Measurements from ENCODE around the gene USP7.
"Not testable (repeated sequence)": the region's sequence is repeated elsewhere in the genome, so short reads cannot be mapped to it uniquely, and the experiment has no call there.

USP7 gene

DNA sequence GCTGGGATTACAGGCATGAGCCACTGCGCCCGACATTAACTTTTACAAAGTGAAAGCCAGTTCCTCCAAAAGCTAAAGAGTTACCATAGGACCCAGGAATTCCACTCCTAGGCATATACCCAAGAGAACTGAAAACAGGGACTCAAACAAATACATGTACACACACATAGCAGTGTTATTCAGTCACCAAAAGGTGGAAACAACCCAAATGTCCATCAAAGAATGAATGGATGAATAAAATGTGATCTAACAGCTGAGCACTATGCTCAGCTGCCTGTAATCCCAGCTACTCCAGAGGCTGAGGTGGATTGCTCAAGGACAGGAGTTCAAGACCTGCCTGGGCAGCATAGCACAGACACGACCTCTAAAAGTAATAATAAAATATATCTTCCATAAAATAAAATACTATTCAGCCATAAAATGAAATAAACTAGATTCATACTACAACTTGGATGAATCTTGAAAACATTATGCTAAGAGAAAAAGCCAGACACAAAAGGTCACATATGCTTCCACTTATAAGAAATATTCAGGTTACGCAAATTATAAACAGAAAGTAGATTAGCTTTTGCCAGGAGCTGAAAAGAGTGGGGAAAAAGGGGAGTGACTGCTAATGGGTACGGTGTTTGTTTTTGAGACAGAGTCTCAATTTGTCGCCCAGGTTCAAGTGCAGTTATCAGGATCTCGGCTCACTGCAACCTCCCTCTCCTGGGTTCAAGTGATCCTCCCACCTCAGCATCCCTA lies 9.3 kb upstream of the USP7 start:
- no peak for DNase-seq (ENCODE audit: low spot score)

DNA sequence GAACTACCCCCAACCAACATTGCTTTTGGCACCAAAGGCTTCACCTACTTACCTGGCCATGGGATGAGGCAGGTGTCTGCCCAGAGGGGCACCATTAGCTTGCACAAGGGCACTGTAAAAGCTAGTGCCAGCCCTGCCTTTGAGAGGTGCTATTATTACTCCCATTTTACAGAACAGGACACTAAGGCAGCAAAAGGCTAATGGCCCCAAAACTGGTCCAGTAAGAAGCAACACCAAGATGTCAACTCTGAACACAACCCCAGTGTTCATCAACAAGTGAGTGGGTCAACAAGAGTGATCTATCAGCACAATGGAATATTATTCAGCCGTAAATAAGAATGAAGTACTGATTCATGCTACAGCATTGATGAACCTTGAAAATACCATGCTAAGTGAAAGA lies 7.7 kb upstream of the USP7 start:
- no peak for DNase-seq (ENCODE audit: low spot score)

DNA sequence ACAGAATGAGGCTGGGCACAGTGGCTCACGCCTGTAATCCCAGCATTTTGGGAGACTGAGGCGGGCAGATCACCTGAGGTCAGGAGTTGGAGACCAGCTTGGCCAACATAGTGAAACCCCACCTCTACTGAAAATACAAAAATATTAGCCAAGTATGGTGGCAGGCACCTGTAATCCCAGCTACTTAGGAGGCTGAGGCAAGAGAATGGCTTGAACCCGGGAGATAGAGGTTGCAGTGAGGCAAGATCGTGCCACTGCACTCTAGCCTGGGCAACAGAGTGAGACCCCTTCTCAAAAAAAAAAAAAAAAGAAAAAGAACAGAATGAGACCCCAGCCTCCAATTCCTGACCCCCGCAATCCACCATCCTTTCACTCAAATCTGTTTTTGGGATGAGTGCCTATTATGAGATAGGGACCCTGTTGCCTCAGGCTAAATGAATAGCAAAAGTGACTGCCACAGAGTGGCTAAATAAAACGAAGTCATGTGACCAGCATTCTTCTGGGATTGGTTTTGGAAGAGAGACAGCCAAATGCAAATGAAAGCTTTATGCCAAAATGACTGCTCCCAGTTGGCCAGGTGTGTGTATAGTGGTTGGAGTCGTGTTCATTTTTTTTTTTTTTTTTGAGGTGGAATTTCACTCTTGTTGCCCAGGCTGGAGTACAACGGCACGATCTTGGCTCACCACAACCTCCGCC lies 5.6 kb upstream of the USP7 start:
- DNase-seq (ENCODE audit: low spot score) = not testable (repeated sequence)

DNA sequence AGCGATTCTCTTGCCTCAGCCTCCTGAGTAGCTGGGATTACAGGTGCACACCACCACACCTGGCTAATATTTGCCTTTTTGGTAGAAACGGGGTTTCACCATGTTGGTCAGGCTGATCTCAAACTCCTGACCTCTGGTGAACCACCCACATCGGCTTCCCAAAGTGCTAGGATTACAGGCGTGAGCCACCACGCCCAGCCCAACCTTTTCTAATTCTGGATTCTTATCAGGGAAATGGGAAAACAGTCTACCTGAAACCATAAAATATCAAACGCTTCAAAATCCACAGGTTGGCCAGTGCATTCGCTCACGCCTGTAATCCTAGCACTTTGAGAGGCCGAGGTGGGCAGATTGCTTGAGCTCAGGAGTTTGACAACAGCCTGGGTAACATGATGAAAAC lies 4.3 kb upstream of the USP7 start:
- DNase-seq (ENCODE audit: low spot score) = not testable (repeated sequence)

DNA sequence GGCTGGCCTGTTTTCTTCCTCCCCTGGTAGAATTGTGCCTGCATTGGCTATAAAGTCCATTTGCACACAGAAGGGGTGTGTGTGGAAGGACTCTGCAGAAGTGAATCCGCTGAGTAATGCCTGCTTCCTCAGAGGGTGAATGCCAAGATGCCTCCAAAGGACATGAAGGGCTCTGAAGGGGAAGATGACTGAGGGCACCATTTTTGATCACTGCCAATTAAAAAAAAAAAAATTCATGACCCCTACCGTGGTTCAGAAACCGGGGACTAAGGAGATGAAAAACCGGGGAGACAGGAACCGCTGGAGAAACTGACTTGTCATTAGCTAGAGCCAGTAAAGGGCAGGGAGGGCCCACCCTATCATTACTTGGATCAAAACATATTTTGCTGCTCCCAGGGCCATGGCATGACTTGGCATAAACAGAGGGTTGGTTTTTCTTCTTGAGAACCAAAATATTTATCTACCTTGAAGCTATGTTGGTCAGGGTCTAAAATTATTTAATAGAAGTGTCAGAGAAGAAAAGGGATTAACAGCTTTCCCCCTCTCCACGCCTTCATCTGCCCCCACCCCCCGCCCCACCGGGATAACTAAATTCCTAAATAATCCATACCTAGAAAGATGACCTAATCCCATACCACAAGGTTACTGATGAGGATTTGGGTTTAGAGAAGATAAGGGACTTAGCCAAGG lies 3.6 kb upstream of the USP7 start:
- no peak for DNase-seq (ENCODE audit: low spot score)

DNA sequence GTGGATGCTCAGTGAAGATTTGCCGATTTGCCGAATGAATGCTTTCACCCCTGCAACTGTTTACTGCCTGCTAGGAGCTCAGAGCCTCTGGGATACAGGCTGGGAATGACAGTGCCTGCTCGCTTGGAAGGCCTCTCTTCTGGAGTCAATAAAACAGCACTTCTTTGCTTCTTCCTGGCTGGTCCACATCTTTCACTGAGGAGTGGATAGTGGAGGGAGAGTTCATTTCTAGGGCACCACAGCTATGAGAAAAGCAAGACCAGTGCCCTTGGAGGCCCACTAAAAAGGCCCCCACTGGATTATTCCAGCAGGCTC lies 3.1 kb upstream of the USP7 start:
- no peak for DNase-seq (ENCODE audit: low spot score)

DNA sequence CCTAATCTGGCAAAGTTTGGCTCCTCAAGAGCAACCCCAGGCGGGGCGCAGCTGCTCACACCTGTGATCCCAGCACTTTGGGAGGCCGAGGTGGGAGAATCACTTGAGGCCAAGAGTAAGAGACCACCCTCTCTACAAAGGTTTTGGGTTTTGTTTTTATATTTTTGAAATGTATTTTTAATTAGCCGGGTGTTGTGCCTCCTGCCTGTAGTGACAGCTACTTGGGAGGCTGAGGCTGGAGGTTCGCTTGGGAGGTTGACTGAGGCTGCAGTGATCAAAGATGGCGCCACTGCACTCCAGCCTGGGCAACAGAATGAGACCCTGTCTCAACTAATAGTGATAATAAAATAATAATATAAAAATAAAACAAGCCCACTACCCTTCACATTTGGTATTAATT lies 756 bp upstream of the USP7 start:
- DNase-seq (ENCODE audit: low spot score) = no peak

DNA sequence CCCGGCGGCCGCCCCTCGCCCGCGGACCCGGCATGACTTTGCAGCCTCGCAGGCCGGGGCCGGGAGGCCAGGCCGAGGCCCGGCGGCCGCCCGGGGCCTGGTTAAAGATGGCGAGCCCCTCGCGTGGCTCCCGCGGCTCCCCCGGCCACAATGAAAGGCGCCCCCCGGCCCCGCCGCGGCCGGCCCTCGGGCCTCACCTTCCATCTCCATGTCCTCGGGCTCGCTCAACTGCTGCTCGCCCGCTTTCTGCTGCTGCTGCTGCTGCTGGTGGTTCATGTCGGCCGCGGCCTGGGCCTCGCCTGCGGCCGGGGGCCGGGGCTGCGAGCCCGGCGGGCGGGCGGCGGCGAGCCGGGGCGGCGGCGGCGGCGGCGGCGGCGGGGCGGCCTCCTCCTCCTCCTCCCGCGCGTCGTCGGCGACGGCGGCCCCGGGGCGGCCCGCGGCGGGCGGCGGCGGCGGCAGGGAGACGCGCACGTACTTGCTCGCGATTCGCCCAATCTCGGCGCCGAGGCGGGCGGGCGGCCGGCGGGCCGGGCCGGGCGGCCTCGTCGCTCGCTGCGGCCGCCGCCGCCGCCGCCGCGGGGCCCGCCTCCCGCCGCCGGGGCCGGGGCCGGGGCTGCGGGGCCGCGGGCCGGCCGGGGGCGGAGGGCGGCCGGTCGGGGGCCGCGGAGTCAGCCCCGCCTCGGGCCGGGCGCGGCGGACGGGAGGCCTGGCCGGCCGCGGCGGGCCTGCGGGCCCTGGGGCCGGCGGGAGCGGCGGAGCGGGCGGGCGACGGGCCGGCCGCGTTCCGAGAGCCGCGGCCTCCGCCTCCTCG lies 491 bp downstream of the USP7 start:
- DNase-seq (ENCODE audit: low spot score) = peak; percentile 65

DNA sequence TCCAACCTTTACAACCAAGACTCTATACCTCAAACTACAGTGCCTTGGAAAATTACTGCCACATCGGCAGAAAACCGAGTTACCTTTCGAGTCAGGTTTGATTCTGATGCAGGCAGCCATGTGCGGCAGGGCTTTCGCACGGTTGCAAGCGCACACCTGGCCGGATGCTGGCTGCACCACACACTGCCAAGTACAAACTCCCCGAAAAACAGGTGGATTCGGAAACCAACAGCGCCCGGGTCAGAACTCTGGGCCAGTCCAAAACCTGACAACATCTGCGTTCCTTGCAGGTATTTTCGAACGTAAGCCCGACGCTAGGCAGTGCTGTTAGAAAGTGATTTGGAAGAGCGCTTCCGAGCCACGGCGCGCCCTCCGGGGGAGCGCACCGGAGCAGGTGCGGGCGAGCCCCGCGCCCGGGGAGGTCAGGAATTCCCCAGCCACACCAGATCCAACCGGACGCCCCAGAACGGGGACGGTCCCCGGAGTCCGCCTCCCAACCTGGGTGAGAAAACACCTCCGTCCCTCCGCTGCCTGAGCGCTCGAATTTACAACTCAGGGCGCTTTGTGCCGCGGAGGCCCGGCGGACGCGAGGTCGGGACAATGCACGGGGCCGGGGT lies 1.2 kb downstream of the USP7 start:
- DNase-seq (ENCODE audit: low spot score) = no peak

DNA sequence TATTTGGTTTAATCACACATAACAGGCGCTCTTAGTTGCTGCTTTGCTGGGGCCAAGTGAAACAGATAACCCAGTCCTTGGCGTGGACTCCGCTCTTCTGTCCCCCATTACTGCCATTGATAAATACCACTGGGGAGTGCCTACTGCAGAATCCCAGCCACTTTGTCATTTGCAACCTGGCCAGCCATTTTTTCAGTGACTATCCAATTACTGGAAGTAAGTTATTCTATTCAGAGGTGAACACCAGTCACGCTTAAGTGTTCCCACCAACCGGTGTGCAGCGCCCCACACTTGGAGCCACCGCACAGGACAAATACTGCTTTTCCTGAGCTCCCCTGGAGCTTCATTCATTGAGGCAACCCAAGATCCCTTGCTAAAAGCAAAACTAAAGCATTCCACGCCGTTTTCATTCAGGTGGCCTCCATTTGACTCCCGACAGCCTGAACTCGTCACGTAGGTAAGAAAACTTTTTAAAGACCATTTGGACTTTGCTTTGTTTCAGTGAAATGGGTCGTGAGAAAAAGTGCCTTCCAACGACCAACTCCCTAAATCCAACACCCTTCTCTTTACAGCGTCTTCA lies 1.8 kb downstream of the USP7 start:
- DNase-seq (ENCODE audit: low spot score) = no peak

DNA sequence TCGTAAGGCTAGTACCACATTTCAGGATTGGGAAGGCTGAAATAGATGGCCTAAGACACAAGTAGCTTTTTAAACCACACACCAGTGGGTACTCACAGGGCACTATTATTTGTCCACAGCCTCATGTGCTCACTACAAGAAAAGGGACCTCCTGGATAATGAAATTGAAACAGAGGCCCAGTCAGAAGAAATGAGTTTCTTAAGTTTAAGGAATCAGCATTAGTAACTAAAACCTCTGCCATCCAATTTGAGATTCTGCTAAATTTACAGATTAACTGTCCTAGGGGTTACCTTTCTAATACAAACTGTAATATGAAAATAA lies 3.0 kb downstream of the USP7 start:
- DNase-seq (ENCODE audit: low spot score) = no peak

DNA sequence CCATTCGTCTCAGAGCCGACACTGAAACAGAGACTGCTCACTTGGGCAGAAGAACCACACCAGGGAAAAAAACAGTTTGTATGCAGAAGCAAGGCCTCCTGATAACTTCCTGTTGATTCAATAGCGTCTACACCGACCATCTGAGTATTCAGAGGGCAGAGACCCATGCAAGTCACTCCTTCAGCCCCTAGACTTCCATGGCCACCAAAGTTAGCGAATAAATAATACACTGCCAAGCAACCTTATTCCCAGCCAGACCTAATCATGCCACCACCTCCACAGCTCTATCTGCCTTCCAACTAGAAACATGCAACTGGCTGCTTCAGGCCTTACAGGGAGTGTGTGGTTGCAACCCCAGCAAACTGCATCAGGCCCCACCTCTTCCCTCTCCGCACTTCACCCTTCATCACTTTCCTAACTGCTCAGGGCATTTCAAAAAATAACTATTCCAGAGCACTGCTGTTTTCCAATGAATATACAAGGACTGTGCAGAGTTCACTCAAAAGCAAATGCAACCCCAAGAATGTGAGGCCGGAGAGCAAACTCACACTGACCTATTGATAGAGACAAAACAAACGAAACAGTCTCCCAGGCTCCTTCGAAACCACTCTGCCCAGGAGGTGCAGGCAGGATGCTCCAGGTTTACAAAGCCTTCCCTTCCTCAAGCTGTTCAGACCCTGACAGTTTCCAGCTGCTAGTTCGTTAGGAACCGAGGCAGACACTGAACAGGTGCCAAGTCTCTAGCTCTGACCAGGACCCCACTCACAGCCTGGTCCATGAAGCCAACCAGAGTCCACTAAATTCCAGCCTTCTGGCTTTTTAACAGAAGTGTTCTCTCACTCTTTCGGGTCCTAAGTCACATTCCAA lies 3.6 kb downstream of the USP7 start:
- no peak for DNase-seq (ENCODE audit: low spot score)

DNA sequence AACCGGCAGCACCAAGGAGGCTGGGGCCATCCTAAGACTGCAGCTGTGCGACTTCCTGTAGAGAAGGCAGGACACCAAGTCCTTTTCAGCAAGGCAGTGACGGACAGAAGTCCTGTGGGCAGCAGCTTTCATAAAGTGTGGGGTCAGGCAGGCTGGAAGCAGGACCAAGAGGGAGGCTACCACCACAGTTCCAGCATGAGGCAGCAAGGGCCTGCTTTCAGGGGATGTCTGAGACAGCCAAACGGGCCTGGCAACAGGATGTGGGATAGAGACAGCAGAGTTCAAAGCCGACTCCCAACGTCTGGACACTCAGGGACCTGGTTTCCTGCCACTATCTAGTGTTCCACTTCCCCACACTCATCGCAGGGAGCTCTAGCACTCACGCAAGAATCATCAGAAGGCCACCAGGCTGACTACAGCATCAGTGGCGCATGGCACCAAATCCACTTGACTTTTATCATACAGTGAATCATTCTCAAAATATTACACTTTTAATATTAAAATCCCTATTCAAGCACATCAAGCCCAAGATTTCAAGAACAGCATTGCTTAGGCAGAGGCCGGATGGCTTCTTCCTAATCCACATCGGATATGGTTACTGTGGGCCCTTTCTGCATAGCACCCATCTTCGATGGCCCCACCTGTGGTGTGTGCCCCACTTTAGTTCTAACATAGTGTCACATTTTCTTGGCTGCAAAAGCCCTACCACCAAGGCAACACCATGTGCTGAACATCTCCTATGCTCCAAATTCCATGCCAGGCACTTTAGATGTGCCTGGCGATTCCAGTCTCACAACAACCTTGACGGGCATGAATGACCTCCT lies 5.2 kb downstream of the USP7 start:
- peak; percentile 80 for DNase-seq (ENCODE audit: low spot score)

DNA sequence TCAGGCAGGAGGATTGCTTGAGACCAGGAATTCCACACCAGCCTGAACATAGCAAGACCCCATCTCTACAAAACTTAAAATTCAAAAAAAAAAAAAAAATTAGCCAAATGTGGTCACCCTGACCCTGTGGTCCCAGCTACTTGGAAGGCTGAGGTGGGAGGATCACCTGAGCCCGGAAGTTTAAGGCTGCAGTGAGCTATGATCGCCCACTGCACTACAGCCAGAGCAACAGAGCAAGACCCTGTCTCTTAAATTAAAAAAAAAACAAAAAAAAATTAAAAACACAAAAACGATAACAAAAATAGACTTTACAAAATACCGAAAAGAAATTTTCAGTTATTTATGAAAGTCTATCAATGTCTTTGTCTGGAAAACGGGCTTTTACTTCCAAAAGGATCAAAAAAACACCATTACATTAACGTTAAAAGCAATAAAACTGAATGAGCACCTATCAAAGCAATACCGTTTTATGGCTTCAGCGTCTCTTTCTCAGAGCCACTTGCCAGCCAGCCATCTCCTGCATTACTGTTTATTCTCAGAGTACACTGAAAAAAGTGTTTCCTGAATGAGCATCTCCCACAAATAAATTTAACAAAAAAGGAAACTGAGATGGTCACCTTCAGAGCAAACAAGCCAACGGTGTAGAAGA lies 6.1 kb downstream of the USP7 start:
- no peak for DNase-seq (ENCODE audit: low spot score)

DNA sequence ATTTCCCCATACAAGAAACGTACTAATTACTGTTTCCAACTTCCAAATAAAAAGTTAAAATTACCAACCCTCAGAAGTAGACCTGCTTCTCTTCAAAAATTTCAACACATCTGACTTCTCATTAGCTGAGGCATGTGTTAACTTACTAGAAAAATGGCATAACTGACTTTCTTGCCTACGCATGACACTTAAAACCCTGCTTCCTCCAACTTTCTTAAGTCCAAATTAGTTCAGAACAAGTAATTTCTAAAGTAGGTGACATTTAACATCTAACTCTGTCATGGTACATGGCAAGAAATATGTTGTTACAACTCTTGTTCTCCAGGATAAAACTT lies 6.7 kb downstream of the USP7 start:
- no peak for DNase-seq (ENCODE audit: low spot score)

DNA sequence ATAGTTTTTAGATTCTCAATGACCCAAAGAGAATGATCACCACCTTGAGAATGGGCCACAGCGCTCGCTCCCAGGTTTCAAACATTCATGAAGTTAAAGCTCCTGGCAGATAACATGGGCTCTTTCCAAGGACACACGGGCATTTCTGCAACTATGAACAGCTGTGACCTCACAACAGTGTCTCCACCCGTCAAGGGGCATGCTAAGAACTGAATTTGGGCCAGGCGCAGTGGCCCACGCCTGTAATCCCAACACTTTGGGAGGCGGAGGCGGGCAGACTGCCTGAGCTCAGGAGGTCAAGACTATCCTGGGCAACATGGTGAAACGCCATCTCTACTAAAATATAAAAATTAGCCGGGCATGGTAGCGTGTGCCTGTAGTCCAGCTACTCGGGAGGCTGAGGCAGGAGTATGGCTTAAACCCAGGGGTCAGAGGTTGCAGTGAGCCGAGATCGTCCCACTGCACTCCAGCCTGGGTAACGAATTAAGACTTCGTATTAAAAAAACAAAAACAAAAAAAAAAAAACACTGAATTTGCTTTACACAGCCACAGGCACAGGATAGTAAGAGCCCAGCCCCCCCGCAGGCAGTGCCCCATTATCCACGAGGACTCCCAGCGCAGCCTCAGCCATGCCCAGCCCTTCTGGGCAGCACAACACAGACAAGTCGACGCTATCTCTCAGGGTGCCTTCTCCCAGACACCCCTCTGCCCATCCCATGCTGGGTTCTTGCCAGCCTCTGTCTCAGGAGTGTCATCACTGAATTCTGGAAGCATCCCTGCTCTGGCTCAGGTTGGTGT lies 7.2 kb downstream of the USP7 start:
- DNase-seq (ENCODE audit: low spot score) = no peak

DNA sequence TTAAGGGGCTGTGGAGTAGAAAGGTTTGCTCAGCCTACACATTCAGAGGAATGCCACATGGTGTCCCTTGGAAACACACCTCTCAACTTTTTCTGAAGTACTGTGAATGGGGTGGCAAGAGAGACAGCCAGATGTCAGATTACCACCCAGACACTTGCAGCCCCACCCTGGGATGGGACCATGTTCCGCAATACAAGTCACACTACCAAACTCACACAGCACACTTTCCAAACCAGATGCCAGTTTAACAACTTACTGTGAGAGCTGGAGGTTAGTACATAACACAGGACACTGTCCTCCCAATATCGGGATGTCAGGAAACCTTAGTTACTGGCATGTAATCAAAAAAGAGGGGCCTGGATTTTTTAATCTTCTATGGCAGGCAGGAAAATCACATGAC lies 7.9 kb downstream of the USP7 start:
- no peak for DNase-seq (ENCODE audit: low spot score)

DNA sequence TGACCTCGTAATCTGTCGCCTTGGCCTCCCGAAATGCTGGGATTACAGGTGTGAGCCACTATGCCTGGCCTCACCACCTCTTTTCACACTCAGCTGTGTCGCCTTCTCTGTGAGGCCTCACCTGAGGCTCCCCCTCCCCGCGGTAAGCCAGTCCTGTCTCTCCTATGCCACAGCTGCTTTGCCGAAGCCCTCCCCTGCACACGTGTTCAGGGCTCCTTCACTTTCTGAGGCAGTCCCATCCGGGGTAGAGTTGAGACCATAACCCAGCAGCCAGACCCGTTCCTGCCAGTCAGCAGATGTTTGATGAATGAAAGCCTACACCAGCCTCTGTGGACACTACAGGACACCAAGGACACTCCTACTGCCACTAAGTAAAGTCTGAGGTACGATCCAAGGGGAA lies 10.6 kb downstream of the USP7 start:
- DNase-seq (ENCODE audit: low spot score) = no peak

DNA sequence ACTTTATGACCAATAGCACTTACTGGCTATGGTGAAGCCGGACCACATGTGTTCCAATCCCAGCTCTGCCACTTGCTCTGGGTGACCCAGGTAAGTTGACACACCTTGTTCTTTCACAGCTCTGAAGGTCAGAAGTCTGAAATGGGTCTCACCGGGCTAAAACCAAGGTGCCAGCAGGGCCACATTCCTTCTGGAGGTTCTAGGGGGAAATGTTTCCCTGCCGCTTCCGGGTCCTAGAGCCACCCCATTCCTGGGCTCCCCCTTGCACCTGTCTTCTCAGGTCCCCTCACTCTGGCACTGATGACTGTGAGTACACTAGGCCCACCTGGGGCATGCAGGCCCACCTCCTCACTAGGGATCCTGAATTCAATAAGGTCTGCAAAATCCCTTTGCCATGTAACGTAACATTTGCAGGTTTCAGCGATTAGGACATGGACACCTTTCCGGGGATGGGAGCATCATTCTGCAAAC lies 11.4 kb downstream of the USP7 start:
- no peak for DNase-seq (ENCODE audit: low spot score)
